ENCODE data around the gene HSPB1.

DNA sequence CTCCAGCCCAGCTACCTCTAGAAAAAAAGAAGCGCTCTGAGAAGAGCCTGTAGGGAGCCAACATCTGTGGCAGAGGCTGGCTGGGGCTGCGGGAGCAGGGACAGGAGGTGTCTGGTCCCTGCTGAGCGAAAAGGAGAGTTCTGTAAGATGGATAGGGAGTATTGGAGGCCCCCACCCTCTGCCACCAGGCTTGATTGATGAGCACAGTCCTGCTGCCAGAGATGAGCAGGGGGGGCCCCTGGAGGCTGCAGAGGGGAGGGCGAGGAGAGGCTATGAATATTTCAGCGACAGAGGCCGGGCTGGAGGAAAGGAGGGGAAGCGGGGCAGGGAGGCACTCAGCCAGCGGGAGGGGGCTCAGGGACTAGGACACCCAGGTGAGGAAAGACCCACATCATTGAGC lies 44.5 kb upstream of the HSPB1 start:
- no peak for TF ChIP-seq EZH2 (IDR thresholded peaks at IDR 0.05; ENCODE audit: low read depth)
- TF ChIP-seq, protein P1, sequence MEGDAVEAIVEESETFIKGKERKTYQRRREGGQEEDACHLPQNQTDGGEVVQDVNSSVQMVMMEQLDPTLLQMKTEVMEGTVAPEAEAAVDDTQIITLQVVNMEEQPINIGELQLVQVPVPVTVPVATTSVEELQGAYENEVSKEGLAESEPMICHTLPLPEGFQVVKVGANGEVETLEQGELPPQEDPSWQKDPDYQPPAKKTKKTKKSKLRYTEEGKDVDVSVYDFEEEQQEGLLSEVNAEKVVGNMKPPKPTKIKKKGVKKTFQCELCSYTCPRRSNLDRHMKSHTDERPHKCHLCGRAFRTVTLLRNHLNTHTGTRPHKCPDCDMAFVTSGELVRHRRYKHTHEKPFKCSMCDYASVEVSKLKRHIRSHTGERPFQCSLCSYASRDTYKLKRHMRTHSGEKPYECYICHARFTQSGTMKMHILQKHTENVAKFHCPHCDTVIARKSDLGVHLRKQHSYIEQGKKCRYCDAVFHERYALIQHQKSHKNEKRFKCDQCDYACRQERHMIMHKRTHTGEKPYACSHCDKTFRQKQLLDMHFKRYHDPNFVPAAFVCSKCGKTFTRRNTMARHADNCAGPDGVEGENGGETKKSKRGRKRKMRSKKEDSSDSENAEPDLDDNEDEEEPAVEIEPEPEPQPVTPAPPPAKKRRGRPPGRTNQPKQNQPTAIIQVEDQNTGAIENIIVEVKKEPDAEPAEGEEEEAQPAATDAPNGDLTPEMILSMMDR (conservative IDR thresholded peaks at IDR 0.05), result no peak

All from PC-9 (cell line).